Progenitor cell of endocrine pancreas (in vitro differentiated cells): Measurements from ENCODE around the gene TOGARAM1. TPM values are rescaled to one million over a fixed set of nuclear protein-coding genes. Genes with fewer than 3 reads are reported as not detected.

Source experiments
- DNase-seq: peaks from one replicate; pipeline ENCODE4 v3.0.0; 2021; ENCODE audit warnings: low spot score; ENCODE audit not compliant: unreplicated experiment
- H3K27ac Mint-ChIP-seq: 2 replicates; pipeline ENCODE4 v1.8.0; 2021; ENCODE audit warnings: mild to moderate bottlenecking, moderate library complexity, mixed read lengths
- H3K27me3 Mint-ChIP-seq: 2 replicates; pipeline ENCODE4 v1.8.0; 2021; ENCODE audit warnings: mixed read lengths
- H3K36me3 Mint-ChIP-seq: 2 replicates; pipeline ENCODE4 v1.8.0; 2022; ENCODE audit warnings: mixed read lengths; ENCODE audit not compliant: insufficient read depth
- H3K4me1 Mint-ChIP-seq: 2 replicates; pipeline ENCODE4 v1.8.0; 2021; ENCODE audit warnings: low read depth, mixed read lengths
- H3K4me3 Mint-ChIP-seq: 2 replicates; pipeline ENCODE4 v1.8.0; 2021; ENCODE audit warnings: low read depth, mild to moderate bottlenecking, moderate library complexity, mixed read lengths
- H3K9me3 Mint-ChIP-seq: 2 replicates; pipeline ENCODE4 v1.8.0; 2021; ENCODE audit warnings: low read depth, mixed read lengths
- total RNA-seq: library from RNA; stranded (reverse); gene quantifications from 2 replicates; pipeline ENCODE4 v1.2.1, GENCODE V29; 2021
- TF ChIP-seq, protein P1 (sequence below): fragments of 200-600 bp; sonication (generic); IDR thresholded peaks from one replicate; pipeline ENCODE4 v1.5.0; 2021; ENCODE audit warnings: antibody characterized with exemption, mild to moderate bottlenecking; ENCODE audit not compliant: unreplicated experiment

TOGARAM1 gene
- total RNA-seq, 1 donor from 2014 or later = 25.0 TPM

DNA sequence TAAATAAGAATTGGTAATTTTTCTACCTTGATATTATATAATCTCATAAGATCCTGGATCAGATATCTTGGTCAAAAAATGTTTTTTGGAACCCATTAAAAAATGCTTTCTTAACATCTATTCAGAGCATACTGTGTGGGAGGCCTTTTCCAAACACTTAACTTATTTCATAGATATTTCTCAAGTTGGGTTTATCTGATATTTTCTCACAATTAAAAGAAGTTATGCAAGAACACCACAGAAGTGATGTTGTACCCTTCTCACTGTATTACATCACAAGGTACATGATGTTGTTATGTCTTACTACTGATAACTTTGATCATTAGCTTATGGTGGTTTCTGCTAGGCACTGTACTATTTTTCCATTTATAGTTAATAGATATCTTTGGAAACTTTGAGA, 98.6 kb downstream of the TOGARAM1 start:
- Mint-ChIP-seq H3K36me3 (peaks cover 32% of the 10 kb centered on the region), H3K4me1 (peaks cover 2% of the 10 kb centered on the region), H3K9me3 (peaks cover 20% of the 10 kb centered on the region), H3K4me3 (no peak overlapping the region), H3K27ac (no peak overlapping the region), H3K27me3 (no peaks in the 10 kb centered on the region)
- no peak for DNase-seq
- TF ChIP-seq, protein P1, sequence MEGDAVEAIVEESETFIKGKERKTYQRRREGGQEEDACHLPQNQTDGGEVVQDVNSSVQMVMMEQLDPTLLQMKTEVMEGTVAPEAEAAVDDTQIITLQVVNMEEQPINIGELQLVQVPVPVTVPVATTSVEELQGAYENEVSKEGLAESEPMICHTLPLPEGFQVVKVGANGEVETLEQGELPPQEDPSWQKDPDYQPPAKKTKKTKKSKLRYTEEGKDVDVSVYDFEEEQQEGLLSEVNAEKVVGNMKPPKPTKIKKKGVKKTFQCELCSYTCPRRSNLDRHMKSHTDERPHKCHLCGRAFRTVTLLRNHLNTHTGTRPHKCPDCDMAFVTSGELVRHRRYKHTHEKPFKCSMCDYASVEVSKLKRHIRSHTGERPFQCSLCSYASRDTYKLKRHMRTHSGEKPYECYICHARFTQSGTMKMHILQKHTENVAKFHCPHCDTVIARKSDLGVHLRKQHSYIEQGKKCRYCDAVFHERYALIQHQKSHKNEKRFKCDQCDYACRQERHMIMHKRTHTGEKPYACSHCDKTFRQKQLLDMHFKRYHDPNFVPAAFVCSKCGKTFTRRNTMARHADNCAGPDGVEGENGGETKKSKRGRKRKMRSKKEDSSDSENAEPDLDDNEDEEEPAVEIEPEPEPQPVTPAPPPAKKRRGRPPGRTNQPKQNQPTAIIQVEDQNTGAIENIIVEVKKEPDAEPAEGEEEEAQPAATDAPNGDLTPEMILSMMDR = no peak

DNA sequence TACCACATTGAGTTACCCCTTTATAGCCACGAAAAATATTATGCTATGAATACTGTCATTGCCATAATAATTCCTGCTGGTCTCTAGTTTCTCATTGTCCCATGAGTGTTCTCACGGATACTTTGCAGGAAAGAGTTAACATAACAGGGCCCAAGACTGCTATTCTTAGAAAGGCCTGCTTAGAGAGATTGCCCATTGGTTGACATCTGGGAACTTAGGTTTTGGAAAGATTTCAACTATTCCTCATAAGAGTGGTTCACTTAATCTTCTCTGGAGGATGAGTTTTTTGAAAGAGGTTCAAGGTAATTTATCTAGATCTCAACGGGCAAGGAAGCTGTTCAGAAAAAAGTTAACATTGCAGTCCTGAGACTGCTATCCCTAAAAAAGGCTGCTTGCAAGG, 103.5 kb downstream of the TOGARAM1 start:
- H3K36me3 Mint-ChIP-seq = peaks cover 11% of the 10 kb centered on the region
- H3K4me1 Mint-ChIP-seq = no peaks in the 10 kb centered on the region
- no peak overlapping the region for H3K27ac Mint-ChIP-seq
- H3K9me3 Mint-ChIP-seq = no peaks in the 10 kb centered on the region
- DNase-seq = no peak
- no peaks in the 10 kb centered on the region for H3K27me3 Mint-ChIP-seq
- H3K4me3 Mint-ChIP-seq = no peak overlapping the region
- TF ChIP-seq, protein P1 = no peak

DNA sequence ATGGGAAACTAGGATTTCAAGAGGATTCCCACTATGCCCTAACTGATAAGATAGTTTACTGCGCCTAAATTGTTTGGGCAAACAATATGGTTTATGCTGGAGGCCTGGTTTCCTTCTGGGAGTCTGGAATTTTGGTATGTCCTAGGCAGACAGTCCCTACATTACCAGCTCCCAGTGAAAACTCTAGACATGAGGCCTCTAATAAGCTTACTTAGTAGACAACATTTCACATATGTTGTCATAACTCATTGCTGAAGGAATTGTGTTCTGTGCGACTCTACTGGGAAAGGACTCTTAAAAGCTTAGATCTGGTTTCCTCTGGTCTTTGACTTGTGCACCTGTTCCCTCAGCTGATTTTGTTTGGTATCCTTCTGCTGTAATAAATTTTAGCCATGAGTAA, 104.0 kb downstream of the TOGARAM1 start:
- Mint-ChIP-seq H3K36me3 (peaks cover 11% of the 10 kb centered on the region), H3K27me3 (no peaks in the 10 kb centered on the region), H3K4me3 (no peak overlapping the region), H3K27ac (no peak overlapping the region), H3K4me1 (no peaks in the 10 kb centered on the region), H3K9me3 (no peaks in the 10 kb centered on the region)
- no peak for DNase-seq
- TF ChIP-seq, protein P1 = no peak

DNA sequence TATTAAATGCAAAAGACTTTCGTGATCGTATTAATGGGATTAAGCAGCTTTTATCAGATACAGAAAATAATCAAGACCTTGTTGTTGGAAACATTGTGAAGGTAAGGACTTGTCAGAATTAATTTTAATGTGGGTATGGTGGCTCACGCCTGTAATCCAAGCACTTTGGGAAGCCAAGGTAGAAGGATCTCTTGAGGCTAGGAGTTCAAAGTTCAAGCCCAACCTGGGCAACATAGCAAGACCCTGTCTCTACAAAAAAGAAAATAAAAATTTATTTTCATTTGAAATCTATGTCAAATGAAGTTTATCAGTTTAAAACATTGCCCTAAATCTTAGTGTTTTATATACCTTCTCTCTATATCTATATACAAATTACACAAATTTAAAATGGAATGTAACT, 104.7 kb downstream of the TOGARAM1 start:
- Mint-ChIP-seq H3K36me3 (peaks cover 11% of the 10 kb centered on the region), H3K4me1 (no peaks in the 10 kb centered on the region), H3K4me3 (no peak overlapping the region), H3K27ac (no peak overlapping the region), H3K27me3 (no peaks in the 10 kb centered on the region), H3K9me3 (no peaks in the 10 kb centered on the region)
- TF ChIP-seq, protein P1 = no peak
- no peak for DNase-seq

DNA sequence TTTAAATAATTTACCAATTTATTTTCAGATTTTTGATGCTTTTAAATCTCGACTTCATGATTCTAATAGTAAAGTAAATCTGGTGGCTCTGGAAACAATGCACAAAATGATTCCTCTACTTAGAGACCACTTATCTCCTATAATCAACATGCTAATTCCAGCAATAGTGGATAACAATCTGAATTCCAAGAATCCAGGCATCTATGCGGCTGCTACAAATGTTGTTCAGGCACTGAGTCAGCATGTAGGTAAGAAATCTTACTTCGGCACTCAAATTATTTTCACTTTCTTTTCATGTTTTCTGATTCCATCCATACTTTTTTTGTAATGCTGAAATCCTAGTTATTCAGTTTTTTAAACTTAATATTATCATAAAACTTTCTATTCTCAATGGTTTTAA, 106.4 kb downstream of the TOGARAM1 start:
- TF ChIP-seq, protein P1 = no peak
- Mint-ChIP-seq H3K27me3 (no peaks in the 10 kb centered on the region), H3K4me3 (no peak overlapping the region), H3K27ac (no peak overlapping the region), H3K4me1 (no peaks in the 10 kb centered on the region), H3K36me3 (peaks cover 11% of the 10 kb centered on the region), H3K9me3 (no peaks in the 10 kb centered on the region)
- DNase-seq = no peak
